ENCODE data around the gene ERICH4. TPM values are rescaled to one million over a fixed set of nuclear protein-coding genes. Genes with fewer than 3 reads are reported as not detected.

The ERICH4 gene
- total RNA-seq, 2 donors from 2014 or later, result not detected

DNA sequence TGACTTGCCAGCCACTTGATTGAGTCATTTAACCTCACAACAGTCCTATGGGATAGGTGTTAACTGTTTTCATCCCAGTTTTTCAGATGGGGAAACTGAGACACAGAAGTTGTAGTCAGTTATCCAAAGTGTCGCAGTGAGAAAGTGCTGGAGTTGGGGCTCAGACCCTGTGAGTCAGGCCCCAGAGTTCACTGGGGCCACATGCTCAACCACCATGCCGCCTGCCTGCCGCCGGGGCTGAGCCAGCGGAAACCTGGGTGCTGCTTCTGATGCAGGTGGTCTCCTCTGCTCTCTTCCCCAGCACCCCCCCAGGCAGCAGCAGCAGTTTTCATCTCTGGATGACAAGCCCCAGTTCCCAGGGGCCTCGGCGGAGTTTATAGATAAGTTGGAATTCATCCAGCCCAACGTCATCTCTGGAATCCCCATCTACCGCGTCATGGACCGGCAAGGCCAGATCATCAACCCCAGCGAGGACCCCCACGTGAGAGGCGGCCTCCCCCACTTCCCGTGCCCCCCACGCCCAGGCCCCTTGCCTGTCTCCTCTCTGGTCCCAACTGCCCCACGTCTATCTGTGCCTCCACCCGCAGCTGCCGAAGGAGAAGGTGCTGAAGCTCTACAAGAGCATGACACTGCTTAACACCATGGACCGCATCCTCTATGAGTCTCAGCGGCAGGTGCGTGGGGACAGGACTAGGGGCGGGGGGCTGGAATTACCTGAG is 32.5 kb upstream of the ERICH4 start:
- peaks cover 20% of the 10 kb centered on the region for H3K36me3 Mint-ChIP-seq (ENCODE audit: low read depth)

DNA sequence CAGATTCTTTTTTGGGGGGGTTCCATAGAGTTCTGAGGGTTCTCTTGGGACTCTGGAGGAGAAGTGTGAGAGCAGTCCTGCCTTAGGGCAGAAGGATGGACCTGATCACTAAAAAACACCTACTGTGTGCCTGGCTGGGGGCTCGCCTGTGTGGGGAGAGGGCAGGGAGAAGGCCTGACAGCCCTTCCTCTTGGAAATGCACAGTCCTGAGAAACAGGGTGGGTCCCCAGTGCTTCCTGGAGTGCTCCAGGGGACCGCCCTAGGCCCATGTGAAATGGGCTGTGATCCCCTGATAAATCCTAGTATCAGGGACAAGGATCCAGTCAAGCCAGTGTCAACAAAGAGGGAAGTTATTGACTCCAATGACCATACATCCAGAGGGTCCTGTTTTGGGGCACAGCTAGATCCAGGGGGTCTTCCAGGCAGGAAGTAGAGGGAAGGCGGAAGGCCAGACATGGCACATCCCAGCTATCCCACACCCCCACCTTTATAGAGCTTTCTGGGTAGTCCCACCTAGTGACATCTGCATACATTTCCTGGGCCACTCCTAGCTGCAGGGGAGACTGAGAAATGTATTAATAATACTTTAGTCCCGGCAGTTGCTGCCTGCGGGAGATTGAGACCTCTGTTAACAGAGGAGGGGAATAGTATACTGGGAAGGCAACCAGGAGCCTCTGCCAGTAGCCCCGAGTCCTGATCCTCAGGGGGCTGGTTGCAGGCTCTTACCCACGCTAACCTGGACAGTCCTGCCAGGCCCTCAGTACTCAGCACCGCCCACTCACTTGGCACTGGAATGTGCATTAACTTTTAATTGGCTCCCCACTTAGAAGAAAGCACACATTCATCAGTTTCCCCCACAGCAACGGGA is 31.6 kb upstream of the ERICH4 start:
- no peak for DNase-seq
- Mint-ChIP-seq H3K36me3 (ENCODE audit: low read depth) (peaks cover 23% of the 10 kb centered on the region), H3K4me3 (no peak overlapping the region), H3K27ac (no peak overlapping the region), H3K27me3 (ENCODE audit: insufficient read depth) (no peaks in the 10 kb centered on the region), H3K4me1 (peaks cover 16% of the 10 kb centered on the region), H3K9me3 (no peaks in the 10 kb centered on the region)
- Histone ChIP-seq H3K36me3 (ENCODE audit: control insufficient read depth, insufficient read depth, low read length) (no peaks in the 10 kb centered on the region), H3K27ac (ENCODE audit: low read depth, low read length) (no peak overlapping the region), H3K4me3 (ENCODE audit: low read length) (no peak overlapping the region), H3K27me3 (ENCODE audit: control insufficient read depth, insufficient read depth, low read length, poor library complexity, severe bottlenecking) (no peaks in the 10 kb centered on the region), H3K9ac (ENCODE audit: extremely low read depth, low read length, poor library complexity, severe bottlenecking) (no peak overlapping the region), H3K9me3 (ENCODE audit: control insufficient read depth, low read length) (no peaks in the 10 kb centered on the region), H3K4me1 (ENCODE audit: control insufficient read depth, insufficient read depth, low read length) (peaks cover 4% of the 10 kb centered on the region)
- 68 to 75% methylated on average over 4 to 9 of the region's 9 CpGs for WGBS, 2 experiments (ENCODE audit: insufficient coverage in 1 of 2, insufficient read length in 1 of 2)
- TF ChIP-seq, protein P1, sequence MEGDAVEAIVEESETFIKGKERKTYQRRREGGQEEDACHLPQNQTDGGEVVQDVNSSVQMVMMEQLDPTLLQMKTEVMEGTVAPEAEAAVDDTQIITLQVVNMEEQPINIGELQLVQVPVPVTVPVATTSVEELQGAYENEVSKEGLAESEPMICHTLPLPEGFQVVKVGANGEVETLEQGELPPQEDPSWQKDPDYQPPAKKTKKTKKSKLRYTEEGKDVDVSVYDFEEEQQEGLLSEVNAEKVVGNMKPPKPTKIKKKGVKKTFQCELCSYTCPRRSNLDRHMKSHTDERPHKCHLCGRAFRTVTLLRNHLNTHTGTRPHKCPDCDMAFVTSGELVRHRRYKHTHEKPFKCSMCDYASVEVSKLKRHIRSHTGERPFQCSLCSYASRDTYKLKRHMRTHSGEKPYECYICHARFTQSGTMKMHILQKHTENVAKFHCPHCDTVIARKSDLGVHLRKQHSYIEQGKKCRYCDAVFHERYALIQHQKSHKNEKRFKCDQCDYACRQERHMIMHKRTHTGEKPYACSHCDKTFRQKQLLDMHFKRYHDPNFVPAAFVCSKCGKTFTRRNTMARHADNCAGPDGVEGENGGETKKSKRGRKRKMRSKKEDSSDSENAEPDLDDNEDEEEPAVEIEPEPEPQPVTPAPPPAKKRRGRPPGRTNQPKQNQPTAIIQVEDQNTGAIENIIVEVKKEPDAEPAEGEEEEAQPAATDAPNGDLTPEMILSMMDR (conservative IDR thresholded peaks at IDR 0.05), result no peak

More for the DNA sequence above, 32.5 kb upstream of the ERICH4 start:
- no peak overlapping the region for H3K4me3 Mint-ChIP-seq
- TF ChIP-seq, protein P1 (conservative IDR thresholded peaks at IDR 0.05), result no peak
- H3K27me3 Mint-ChIP-seq (ENCODE audit: insufficient read depth), result no peaks in the 10 kb centered on the region
- H3K27me3 ChIP-seq (ENCODE audit: control insufficient read depth, insufficient read depth, low read length, poor library complexity, severe bottlenecking), result no peaks in the 10 kb centered on the region
- H3K9me3 ChIP-seq (ENCODE audit: control insufficient read depth, low read length), result no peaks in the 10 kb centered on the region
- peaks cover 4% of the 10 kb centered on the region for H3K4me1 ChIP-seq (ENCODE audit: control insufficient read depth, insufficient read depth, low read length)
- H3K27ac Mint-ChIP-seq, result no peak overlapping the region
- WGBS, 2 experiments (ENCODE audit: insufficient coverage in 1 of 2, insufficient read length in 1 of 2), result 96 to 97% methylated on average over 12 to 23 of the region's 23 CpGs
- no peaks in the 10 kb centered on the region for H3K36me3 ChIP-seq (ENCODE audit: control insufficient read depth, insufficient read depth, low read length)
- no peak overlapping the region for H3K9ac ChIP-seq (ENCODE audit: extremely low read depth, low read length, poor library complexity, severe bottlenecking)
- DNase-seq, result no peak
- H3K4me1 Mint-ChIP-seq, result peaks cover 16% of the 10 kb centered on the region
- no peaks in the 10 kb centered on the region for H3K9me3 Mint-ChIP-seq
- no peak overlapping the region for H3K27ac ChIP-seq (ENCODE audit: low read depth, low read length)
- no peak overlapping the region for H3K4me3 ChIP-seq (ENCODE audit: low read length)

GRCh38 chr19:41411968-41412265 is 31.0 kb upstream of the ERICH4 start:
- Histone ChIP-seq H3K9ac (ENCODE audit: extremely low read depth, low read length, poor library complexity, severe bottlenecking) (no peak overlapping the region), H3K9me3 (ENCODE audit: control insufficient read depth, low read length) (no peaks in the 10 kb centered on the region), H3K36me3 (ENCODE audit: control insufficient read depth, insufficient read depth, low read length) (no peaks in the 10 kb centered on the region), H3K4me3 (ENCODE audit: low read length) (no peak overlapping the region), H3K27me3 (ENCODE audit: control insufficient read depth, insufficient read depth, low read length, poor library complexity, severe bottlenecking) (no peaks in the 10 kb centered on the region), H3K4me1 (ENCODE audit: control insufficient read depth, insufficient read depth, low read length) (peaks cover 4% of the 10 kb centered on the region), H3K27ac (ENCODE audit: low read depth, low read length) (no peak overlapping the region)
- H3K4me3 Mint-ChIP-seq, result no peak overlapping the region
- H3K36me3 Mint-ChIP-seq (ENCODE audit: low read depth), result peaks cover 27% of the 10 kb centered on the region
- H3K27me3 Mint-ChIP-seq (ENCODE audit: insufficient read depth), result no peaks in the 10 kb centered on the region
- peaks cover 14% of the 10 kb centered on the region for H3K4me1 Mint-ChIP-seq
- no peak for DNase-seq
- peak overlapping the region; percentile 52 for H3K27ac Mint-ChIP-seq
- 79 to 81% methylated on average over 11 of the region's 11 CpGs for WGBS, 2 experiments (ENCODE audit: insufficient coverage in 1 of 2, insufficient read length in 1 of 2)
- TF ChIP-seq, protein P1 (conservative IDR thresholded peaks at IDR 0.05), result no peak
- no peaks in the 10 kb centered on the region for H3K9me3 Mint-ChIP-seq
